Muscle of arm (tissue), 12 donors: ENCODE data around the gene IL18BP. TPM values are rescaled to one million over a fixed set of nuclear protein-coding genes. Genes with fewer than 3 reads are reported as not detected.

Source experiments
- DNase-seq: peaks from one replicate; pipeline ENCODE4 v3.0.0-alpha.2; 2013
- polyA plus RNA-seq, 12 donors: library from polyadenylated mRNA; unstranded; fragments of 120-200 nt; gene quantifications; one replicate each; pipeline ENCODE4 v1.2.1, GENCODE V29; 2013; ENCODE audit not compliant: insufficient read length in 12 of 12

IL18BP gene
- polyA plus RNA-seq, 12 donors = 4.5 to 16.0 (median 7.2) TPM; not detected in 1

GRCh38 chr11:72012091-72012630, 13.5 kb downstream of the IL18BP start:
- no peak for DNase-seq

GRCh38 chr11:72012897-72013721, 14.4 kb downstream of the IL18BP start:
- DNase-seq = peak; percentile 71

- DNase-seq = no peak
Observed at GRCh38 chr11:72013765-72014711, 15.3 kb downstream of the IL18BP start.

GRCh38 chr11:72014761-72015320, 16.1 kb downstream of the IL18BP start:
- DNase-seq = no peak

GRCh38 chr11:72015511-72016061, 16.9 kb downstream of the IL18BP start:
- no peak for DNase-seq

GRCh38 chr11:72018171-72018570, 19.5 kb downstream of the IL18BP start:
- no peak for DNase-seq

- no peak for DNase-seq
Observed at GRCh38 chr11:72023335-72023734, 24.6 kb downstream of the IL18BP start.

GRCh38 chr11:72024069-72024754, 25.5 kb downstream of the IL18BP start:
- DNase-seq = no peak

GRCh38 chr11:72026090-72026489, 27.4 kb downstream of the IL18BP start:
- DNase-seq = no peak

GRCh38 chr11:72030472-72031045, 31.9 kb downstream of the IL18BP start:
- peak; percentile 40 for DNase-seq

GRCh38 chr11:72036687-72037086, 38.0 kb downstream of the IL18BP start:
- DNase-seq = no peak

- DNase-seq = peak; percentile 46
Observed at GRCh38 chr11:72037554-72038311, 39.0 kb downstream of the IL18BP start.

GRCh38 chr11:72038491-72038890, 39.8 kb downstream of the IL18BP start:
- peak; percentile 81 for DNase-seq

- peak; percentile 31 for DNase-seq
Observed at GRCh38 chr11:72039031-72039855, 40.5 kb downstream of the IL18BP start.

- DNase-seq = peak; percentile 21
Observed at GRCh38 chr11:72039856-72040401, 41.2 kb downstream of the IL18BP start.

GRCh38 chr11:72040491-72041363, 42.0 kb downstream of the IL18BP start:
- DNase-seq = peak; percentile 98

GRCh38 chr11:72041364-72042063, 42.8 kb downstream of the IL18BP start:
- peak; percentile 88 for DNase-seq
